Endodermal cell (in vitro differentiated cells): Measurements from ENCODE around the gene RIPOR2. TPM values are rescaled to one million over a fixed set of nuclear protein-coding genes. Genes with fewer than 3 reads are reported as not detected.
A peak's percentile ranks its signal among the peaks of the same experiment; 100 is the strongest.

Source experiments
- DNase-seq: peaks from one replicate; pipeline ENCODE4 v3.0.0-alpha.2; 2017
- H3K27ac ChIP-seq: 2 replicates; pipeline ENCODE4 v1.5.1; 2013; ENCODE audit warnings: mild to moderate bottlenecking, low read depth, low read length, moderate library complexity
- H3K27me3 ChIP-seq: 2 replicates; pipeline ENCODE4 v1.6.1; 2013; ENCODE audit warnings: mild to moderate bottlenecking, low read length, moderate library complexity; ENCODE audit not compliant: insufficient read depth, control insufficient read depth, poor library complexity, severe bottlenecking
- H3K36me3 ChIP-seq: 2 replicates; pipeline ENCODE4 v1.7.0; 2013; ENCODE audit warnings: mild to moderate bottlenecking, low read length, moderate library complexity; ENCODE audit not compliant: control insufficient read depth, insufficient read depth
- H3K4me1 ChIP-seq: one replicate; pipeline ENCODE4 v1.7.0; 2013; ENCODE audit warnings: low read length; ENCODE audit not compliant: control insufficient read depth, insufficient read depth
- H3K4me3 ChIP-seq: 2 replicates; pipeline ENCODE4 v1.5.1; 2013; ENCODE audit warnings: mild to moderate bottlenecking, low read length, moderate library complexity
- H3K9ac ChIP-seq: 2 replicates; pipeline ENCODE4 v1.6.1; 2013; ENCODE audit warnings: mild to moderate bottlenecking, low read length, moderate library complexity; ENCODE audit not compliant: poor library complexity, severe bottlenecking; ENCODE audit errors: extremely low read depth
- H3K9me3 ChIP-seq: 2 replicates; pipeline ENCODE4 v1.6.1; 2013; ENCODE audit warnings: mild to moderate bottlenecking, low read length, moderate library complexity; ENCODE audit not compliant: control insufficient read depth
- H3K27ac Mint-ChIP-seq: 2 replicates; pipeline ENCODE4 v1.8.0; 2020; ENCODE audit warnings: mixed read lengths
- H3K27me3 Mint-ChIP-seq: 2 replicates; pipeline ENCODE4 v1.8.0; 2021; ENCODE audit warnings: mild to moderate bottlenecking, mixed read lengths; ENCODE audit not compliant: insufficient read depth
- H3K36me3 Mint-ChIP-seq: 2 replicates; pipeline ENCODE4 v1.8.0; 2020; ENCODE audit warnings: low read depth, mixed read lengths
- H3K4me1 Mint-ChIP-seq: 2 replicates; pipeline ENCODE4 v1.8.0; 2020; ENCODE audit warnings: mixed read lengths
- H3K4me3 Mint-ChIP-seq: 2 replicates; pipeline ENCODE4 v1.8.0; 2020; ENCODE audit warnings: mild to moderate bottlenecking, moderate library complexity, mixed read lengths
- H3K9me3 Mint-ChIP-seq: 2 replicates; pipeline ENCODE4 v1.8.0; 2020; ENCODE audit warnings: mild to moderate bottlenecking, mixed read lengths
- CTCF ChIP-seq: fragments of 200-600 bp; sonication (generic); conservative IDR thresholded peaks from 2 replicates; pipeline ENCODE4 v1.5.0; 2021; ENCODE audit warnings: antibody characterized with exemption, mild to moderate bottlenecking
- WGBS, 2 experiments: methylation state at CpG; one replicate each; pipeline versions ENCODE4 v1.1.5 to v1.1.7; 2013; ENCODE audit warnings: missing lambda C conversion rate in 2 of 2, mixed read lengths in 1 of 2; ENCODE audit not compliant: insufficient coverage in 1 of 2, insufficient read length in 1 of 2; 5-methylcytosine and 5-hydroxymethylcytosine counted together
- total RNA-seq, 2 donors: library from RNA; stranded (reverse); fragmentation: NEBNext Ultra II Directional in 1 of 2; extraction: Animal tissue kit (Norgen Biotek cat#: 25700) in 1 of 2; gene quantifications; 2 replicates in 1 of 2; 3 replicates in 1 of 2; pipeline ENCODE4 v1.2.1, GENCODE V29; 2021

The RIPOR2 gene
- total RNA-seq, 2 donors from 2014 or later, result 9.3 to 10.4 TPM

GRCh38 chr6:24940311-24940917, 4.7 kb upstream of the RIPOR2 start:
- peaks cover 15% of the 10 kb centered on the region for H3K9me3 ChIP-seq

GRCh38 chr6:24936641-24937317, 1.0 kb upstream of the RIPOR2 start:
- no peak overlapping the region for H3K4me3 ChIP-seq
- H3K4me1 Mint-ChIP-seq, result peaks cover 62% of the 10 kb centered on the region
- peaks cover 17% of the 10 kb centered on the region for H3K4me1 ChIP-seq
- no peaks in the 10 kb centered on the region for H3K27me3 ChIP-seq
- no peak overlapping the region for H3K4me3 Mint-ChIP-seq
- no peak for TF ChIP-seq CTCF
- no peak overlapping the region for H3K27ac ChIP-seq
- DNase-seq, result no peak
- H3K27me3 Mint-ChIP-seq, result peaks cover 2% of the 10 kb centered on the region
- no peak overlapping the region for H3K27ac Mint-ChIP-seq
- no peaks in the 10 kb centered on the region for H3K9me3 ChIP-seq
- H3K36me3 Mint-ChIP-seq, result no peaks in the 10 kb centered on the region
- WGBS, 2 experiments, result 83 to 100% methylated on average over 1 to 5 of the region's 5 CpGs
- H3K9ac ChIP-seq, result no peak overlapping the region
- no peaks in the 10 kb centered on the region for H3K36me3 ChIP-seq
- peaks cover under 1% of the 10 kb centered on the region for H3K9me3 Mint-ChIP-seq

More at GRCh38 chr6:24940311-24940917, 4.7 kb upstream of the RIPOR2 start:
- Histone ChIP-seq H3K36me3 (no peaks in the 10 kb centered on the region), H3K9ac (no peak overlapping the region), H3K27me3 (no peaks in the 10 kb centered on the region), H3K4me1 (peaks cover 9% of the 10 kb centered on the region), H3K4me3 (no peak overlapping the region), H3K27ac (no peak overlapping the region)
- no peak for TF ChIP-seq CTCF
- H3K4me3 Mint-ChIP-seq, result no peak overlapping the region
- H3K36me3 Mint-ChIP-seq, result no peaks in the 10 kb centered on the region
- H3K27ac Mint-ChIP-seq, result no peak overlapping the region
- H3K9me3 Mint-ChIP-seq, result peaks cover 23% of the 10 kb centered on the region
- H3K27me3 Mint-ChIP-seq, result peaks cover 2% of the 10 kb centered on the region
- peaks cover 31% of the 10 kb centered on the region for H3K4me1 Mint-ChIP-seq
- 75 to 84% methylated on average over 6 to 9 of the region's 9 CpGs for WGBS, 2 experiments
- no peak for DNase-seq

GRCh38 chr6:24933868-24934401, 1.8 kb downstream of the RIPOR2 start:
- TF ChIP-seq CTCF, result peak; percentile 95
- no peaks in the 10 kb centered on the region for H3K27me3 ChIP-seq
- no peak overlapping the region for H3K4me3 Mint-ChIP-seq
- no peaks in the 10 kb centered on the region for H3K9me3 Mint-ChIP-seq
- H3K27ac ChIP-seq, result no peak overlapping the region
- no peak overlapping the region for H3K4me3 ChIP-seq
- H3K27me3 Mint-ChIP-seq, result no peaks in the 10 kb centered on the region
- WGBS, 2 experiments, result 47 to 82% methylated on average over 2 to 6 of the region's 7 CpGs
- no peak overlapping the region for H3K9ac ChIP-seq
- no peaks in the 10 kb centered on the region for H3K36me3 Mint-ChIP-seq
- no peaks in the 10 kb centered on the region for H3K36me3 ChIP-seq
- H3K4me1 ChIP-seq, result peaks cover 18% of the 10 kb centered on the region
- peak overlapping the region; percentile 42 for H3K27ac Mint-ChIP-seq
- H3K4me1 Mint-ChIP-seq, result peaks cover 64% of the 10 kb centered on the region
- DNase-seq, result peak; percentile 87
- H3K9me3 ChIP-seq, result no peaks in the 10 kb centered on the region
